K562 (cell line): ENCODE measurements around the gene FIBP. TPM values are rescaled to one million over a fixed set of nuclear protein-coding genes. Genes with fewer than 3 reads are reported as not detected.

Source experiments
- EGR1 ChIP-seq: fragments of 450-650 bp; conservative IDR thresholded peaks from 2 replicates; pipeline ENCODE4 v1.6.1; 2017; ENCODE audit warnings: mild to moderate bottlenecking
- HNRNPL ChIP-seq: fragments of 200-400 bp; formaldehyde crosslinking; IDR thresholded peaks from 2 replicates; pipeline ENCODE4 v1.6.1; 2017; ENCODE audit warnings: low read depth, mild to moderate bottlenecking, low read length
- ILF3 ChIP-seq: fragments of 450-650 bp; IDR thresholded peaks from 2 replicates; pipeline ENCODE4 v1.6.1; 2018; ENCODE audit warnings: antibody characterized with exemption, mild to moderate bottlenecking, moderate library complexity, borderline replicate concordance
- NFRKB ChIP-seq: fragments of 450-650 bp; IDR thresholded peaks from 2 replicates; pipeline ENCODE4 v1.6.1; 2016; ENCODE audit warnings: low read depth
- NR1H2 ChIP-seq: sonication (generic); formaldehyde crosslinking; IDR thresholded peaks from 2 replicates; pipeline ENCODE4 v1.4.0; 2020; ENCODE audit warnings: mild to moderate bottlenecking, missing genetic modification reagents
- PCBP1 ChIP-seq: fragments of 200-400 bp; formaldehyde crosslinking; IDR thresholded peaks from 2 replicates; pipeline ENCODE4 v1.6.1; 2018; ENCODE audit warnings: mild to moderate bottlenecking, low read depth, low read length; ENCODE audit not compliant: poor library complexity, severe bottlenecking
- PHB ChIP-seq: fragments of 250-450 bp; sonication (Bioruptor Pico); IDR thresholded peaks from 2 replicates; pipeline ENCODE4 v1.5.0; 2021
- POLR2AphosphoS5 ChIP-seq: IDR thresholded peaks from 2 replicates; pipeline ENCODE4 v1.6.1; 2011; ENCODE audit warnings: mild to moderate bottlenecking, low read depth, low read length, moderate library complexity; ENCODE audit not compliant: control insufficient read depth, insufficient read depth
- POLR2B ChIP-seq: fragments of 450-650 bp; IDR thresholded peaks from 2 replicates; pipeline ENCODE4 v1.6.1; 2018; ENCODE audit warnings: low read depth; ENCODE audit not compliant: partially characterized antibody
- PRDM10 ChIP-seq: fragments of 450-650 bp; IDR thresholded peaks from 2 replicates; pipeline ENCODE4 v1.6.1; 2018; ENCODE audit not compliant: partially characterized antibody
- RBM22 ChIP-seq: fragments of 200-400 bp; formaldehyde crosslinking; IDR thresholded peaks from 2 replicates; pipeline ENCODE4 v1.6.1; 2018; ENCODE audit warnings: low read length, low read depth; ENCODE audit not compliant: poor library complexity, severe bottlenecking
- SMAD4 ChIP-seq: fragments of 250-450 bp; sonication (Bioruptor Pico); conservative IDR thresholded peaks from 2 replicates; pipeline ENCODE4 v1.8.0; 2021; ENCODE audit warnings: inconsistent platforms, mild to moderate bottlenecking, moderate library complexity
- TFAP4 ChIP-seq: sonication (generic); formaldehyde crosslinking; IDR thresholded peaks from 2 replicates; pipeline ENCODE4 v1.8.0; 2022; ENCODE audit warnings: missing genetic modification reagents, mild to moderate bottlenecking, moderate library complexity, borderline replicate concordance
- XRCC5 ChIP-seq: fragments of 200-400 bp; formaldehyde crosslinking; IDR thresholded peaks from 2 replicates; pipeline ENCODE4 v1.6.1; 2017; ENCODE audit warnings: low read depth, mild to moderate bottlenecking, low read length
- ZBTB9 ChIP-seq: fragments of 450-650 bp; formaldehyde crosslinking; IDR thresholded peaks from 2 replicates; pipeline ENCODE4 v1.4.0; 2020; ENCODE audit warnings: mild to moderate bottlenecking, moderate library complexity
- ZNF347 ChIP-seq: fragments of 450-650 bp; formaldehyde crosslinking; IDR thresholded peaks from 2 replicates; pipeline ENCODE4 v1.4.0; 2020; ENCODE audit warnings: low read depth, mild to moderate bottlenecking, moderate library complexity
- ZNF408 ChIP-seq: fragments of 250-450 bp; sonication (Bioruptor Pico); IDR thresholded peaks from 2 replicates; pipeline ENCODE4 v1.4.0; 2020; ENCODE audit warnings: low read depth, mild to moderate bottlenecking, moderate library complexity
- ZNF584 ChIP-seq: fragments of 200-800 bp; sonication (Bioruptor generic); IDR thresholded peaks from 2 replicates; pipeline ENCODE4 v1.6.1; 2016; ENCODE audit warnings: low read depth, mild to moderate bottlenecking, missing genetic modification characterization, missing compliant biosample characterization
- ZNF699 ChIP-seq: fragments of 250-450 bp; sonication (Bioruptor Pico); IDR thresholded peaks from 2 replicates; pipeline ENCODE4 v1.8.0; 2021; ENCODE audit warnings: mild to moderate bottlenecking, moderate library complexity; ENCODE audit not compliant: insufficient replicate concordance
- ZNF766 ChIP-seq: fragments of 200-800 bp; sonication (Bioruptor generic); conservative IDR thresholded peaks from 2 replicates; pipeline ENCODE4 v1.6.1; 2016; ENCODE audit warnings: missing genetic modification characterization, missing compliant biosample characterization
- polyA plus RNA-seq, 8 experiments: library from polyadenylated mRNA; depleted of rRNA in 4 of 8; stranded (reverse) in 5 of 8; unstranded in 3 of 8; fragments of >200 nt; fragmentation: Nextera tagmentation in 2 of 8; fragmentation: Illumina TruSeq in 1 of 8; extraction: Ambion mirVana in 2 of 8; extraction: Trizol in 1 of 8; gene quantifications; 2 replicates each; pipeline versions ENCODE4 v1.2.1 to v1.2.3, GENCODE V29; 2011 to 2014; ENCODE audit warnings: inconsistent platforms in 1 of 8, missing spikeins in 1 of 8
- total RNA-seq, 7 experiments: library from RNA; depleted of rRNA in 6 of 7; stranded (reverse); fragments of >200 nt in 6 of 7; fragmentation: Illumina TruSeq in 2 of 7; extraction: Trizol in 2 of 7; gene quantifications; 2 replicates each; pipeline versions ENCODE4 v1.2.1 to v1.2.3, GENCODE V29; 2011 to 2021; ENCODE audit warnings: low replicate concordance in 1 of 7
- TF ChIP-seq, protein P1 (sequence below): sonication (generic); formaldehyde crosslinking; IDR thresholded peaks from 2 replicates; pipeline ENCODE4 v1.8.0; 2022; ENCODE audit warnings: mild to moderate bottlenecking, missing genetic modification reagents

FIBP gene
- total and polyA plus RNA-seq, 9 of the 15 experiments (the other 6 are each of a cell fraction or from before 2014, with no cell fraction given): 41.2 to 79.2 (median 48.6) TPM

GRCh38 chr11:65859095-65859811 lies 29.0 kb downstream of the FIBP start (continued):
- TF ChIP-seq NR1H2 (CRISPR knock-in tag) (no peak), HNRNPL (no peak), ZNF699 (CRISPR knock-in tag) (no peak), PRDM10 (peak; percentile 27), ILF3 (no peak), SMAD4 (no peak), PHB (CRISPR knock-in tag) (no peak), ZNF408 (CRISPR knock-in tag) (no peak), RBM22 (peak; percentile 94), ZNF766 (CRISPR knock-in tag) (peak; percentile 96), ZBTB9 (CRISPR knock-in tag) (no peak), EGR1 (peak; percentile 94), ZNF347 (CRISPR knock-in tag) (no peak), TFAP4 (peak; percentile 79), PCBP1 (no peak), XRCC5 (0 out of 2 replicates have a peak, but pooled peaks have one; percentile 19), POLR2AphosphoS5 (peak; percentile 96), ZNF584 (CRISPR knock-in tag) (peak; percentile 92), POLR2B (peak; percentile 94), NFRKB (no peak)
- TF ChIP-seq, protein P1, sequence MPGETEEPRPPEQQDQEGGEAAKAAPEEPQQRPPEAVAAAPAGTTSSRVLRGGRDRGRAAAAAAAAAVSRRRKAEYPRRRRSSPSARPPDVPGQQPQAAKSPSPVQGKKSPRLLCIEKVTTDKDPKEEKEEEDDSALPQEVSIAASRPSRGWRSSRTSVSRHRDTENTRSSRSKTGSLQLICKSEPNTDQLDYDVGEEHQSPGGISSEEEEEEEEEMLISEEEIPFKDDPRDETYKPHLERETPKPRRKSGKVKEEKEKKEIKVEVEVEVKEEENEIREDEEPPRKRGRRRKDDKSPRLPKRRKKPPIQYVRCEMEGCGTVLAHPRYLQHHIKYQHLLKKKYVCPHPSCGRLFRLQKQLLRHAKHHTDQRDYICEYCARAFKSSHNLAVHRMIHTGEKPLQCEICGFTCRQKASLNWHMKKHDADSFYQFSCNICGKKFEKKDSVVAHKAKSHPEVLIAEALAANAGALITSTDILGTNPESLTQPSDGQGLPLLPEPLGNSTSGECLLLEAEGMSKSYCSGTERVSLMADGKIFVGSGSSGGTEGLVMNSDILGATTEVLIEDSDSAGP (CRISPR knock-in tag): no peak
